ENCODE results near the gene RSU1.

The RSU1 gene

GRCh38 chr10:16737420-16737819 lies 79.8 kb downstream of the RSU1 start:
- TF ChIP-seq, protein P1, sequence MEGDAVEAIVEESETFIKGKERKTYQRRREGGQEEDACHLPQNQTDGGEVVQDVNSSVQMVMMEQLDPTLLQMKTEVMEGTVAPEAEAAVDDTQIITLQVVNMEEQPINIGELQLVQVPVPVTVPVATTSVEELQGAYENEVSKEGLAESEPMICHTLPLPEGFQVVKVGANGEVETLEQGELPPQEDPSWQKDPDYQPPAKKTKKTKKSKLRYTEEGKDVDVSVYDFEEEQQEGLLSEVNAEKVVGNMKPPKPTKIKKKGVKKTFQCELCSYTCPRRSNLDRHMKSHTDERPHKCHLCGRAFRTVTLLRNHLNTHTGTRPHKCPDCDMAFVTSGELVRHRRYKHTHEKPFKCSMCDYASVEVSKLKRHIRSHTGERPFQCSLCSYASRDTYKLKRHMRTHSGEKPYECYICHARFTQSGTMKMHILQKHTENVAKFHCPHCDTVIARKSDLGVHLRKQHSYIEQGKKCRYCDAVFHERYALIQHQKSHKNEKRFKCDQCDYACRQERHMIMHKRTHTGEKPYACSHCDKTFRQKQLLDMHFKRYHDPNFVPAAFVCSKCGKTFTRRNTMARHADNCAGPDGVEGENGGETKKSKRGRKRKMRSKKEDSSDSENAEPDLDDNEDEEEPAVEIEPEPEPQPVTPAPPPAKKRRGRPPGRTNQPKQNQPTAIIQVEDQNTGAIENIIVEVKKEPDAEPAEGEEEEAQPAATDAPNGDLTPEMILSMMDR (IDR thresholded peaks at IDR 0.05; ENCODE audit: control insufficient read depth, extremely low read depth, insufficient read depth) = no peak
- no peak for DNase-seq (ENCODE audit: low read depth)

GRCh38 chr10:16735671-16736070 lies 81.6 kb downstream of the RSU1 start:
- no peak overlapping the region for H3K4me3 ChIP-seq (ENCODE audit: low read depth, low read length)
- no peak for DNase-seq (ENCODE audit: low read depth)
- TF ChIP-seq, protein P1 (IDR thresholded peaks at IDR 0.05; ENCODE audit: control insufficient read depth, extremely low read depth, insufficient read depth) = no peak

More at GRCh38 chr10:16737420-16737819, 79.8 kb downstream of the RSU1 start:
- no peak overlapping the region for H3K4me3 ChIP-seq (ENCODE audit: low read depth, low read length)

GRCh38 chr10:16732376-16732775 lies 84.8 kb downstream of the RSU1 start:
- no peak for DNase-seq (ENCODE audit: low read depth)
- TF ChIP-seq, protein P1 (IDR thresholded peaks at IDR 0.05; ENCODE audit: control insufficient read depth, extremely low read depth, insufficient read depth) = no peak
- H3K4me3 ChIP-seq (ENCODE audit: low read depth, low read length) = no peak overlapping the region

DNA sequence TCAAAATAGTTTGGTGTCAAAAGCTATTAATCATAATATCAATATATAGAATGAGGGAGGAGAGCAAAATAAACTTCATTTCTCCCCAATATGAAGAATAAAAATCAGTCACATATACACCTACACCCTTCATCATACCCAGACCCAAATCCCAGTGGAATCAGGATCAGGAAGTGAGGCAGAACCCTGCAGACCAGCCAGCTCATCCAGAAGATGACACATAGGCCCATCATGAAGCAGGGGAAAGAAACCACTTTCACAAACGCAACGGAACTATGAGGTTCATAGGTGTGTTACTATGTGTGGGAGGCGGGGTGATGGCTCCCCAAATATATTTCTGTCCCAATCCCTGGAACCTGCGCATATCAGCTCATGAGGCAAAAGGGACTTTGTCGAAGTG lies 89.0 kb downstream of the RSU1 start:
- no peak for DNase-seq (ENCODE audit: low read depth)
- H3K4me3 ChIP-seq (ENCODE audit: low read depth, low read length) = no peak overlapping the region
- TF ChIP-seq, protein P1 (IDR thresholded peaks at IDR 0.05; ENCODE audit: control insufficient read depth, extremely low read depth, insufficient read depth) = no peak

DNA sequence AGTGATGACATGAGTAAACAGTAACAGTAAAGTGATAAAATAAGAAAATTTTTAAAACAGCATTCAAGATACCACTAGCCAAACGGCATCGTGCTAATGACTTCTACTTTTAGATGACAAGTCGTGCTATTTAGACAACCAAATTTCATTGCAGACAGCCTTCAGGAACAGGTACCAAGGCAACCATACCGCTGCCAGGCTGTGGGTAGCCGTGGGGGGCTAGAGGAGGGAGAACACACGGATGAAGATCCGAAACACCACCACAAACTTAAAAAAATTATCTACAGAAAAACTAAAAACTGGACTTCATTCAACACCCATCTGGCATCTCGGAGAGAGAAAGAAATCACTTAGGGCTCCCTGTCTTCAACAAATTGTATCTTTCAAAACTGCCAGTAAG lies 89.6 kb downstream of the RSU1 start:
- no peak for DNase-seq (ENCODE audit: low read depth)

DNA sequence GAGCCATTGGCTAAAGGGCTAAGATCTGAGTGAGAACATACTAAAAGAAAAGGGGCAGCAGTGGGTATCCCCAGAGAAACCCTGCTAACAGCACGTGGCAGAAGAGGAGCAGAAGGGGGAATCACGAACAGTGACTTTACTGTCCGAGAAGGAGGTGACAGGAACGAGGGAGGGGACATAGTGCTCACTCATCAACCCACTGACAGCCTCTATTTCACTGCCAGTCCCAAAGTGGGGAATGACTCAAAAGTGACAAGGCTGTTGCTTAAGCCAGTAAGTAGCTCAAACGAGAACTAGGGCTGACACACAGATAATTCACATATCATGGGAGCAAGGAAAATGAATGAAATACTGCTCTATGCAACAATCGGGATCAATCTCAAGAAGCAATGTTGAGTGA lies 92.7 kb downstream of the RSU1 start:
- TF ChIP-seq, protein P1 (IDR thresholded peaks at IDR 0.05; ENCODE audit: control insufficient read depth, extremely low read depth, insufficient read depth) = no peak
- H3K4me3 ChIP-seq (ENCODE audit: low read depth, low read length) = no peak overlapping the region
- no peak for DNase-seq (ENCODE audit: low read depth)

More for the DNA sequence above, 89.6 kb downstream of the RSU1 start:
- no peak overlapping the region for H3K4me3 ChIP-seq (ENCODE audit: low read depth, low read length)
- TF ChIP-seq, protein P1 (IDR thresholded peaks at IDR 0.05; ENCODE audit: control insufficient read depth, extremely low read depth, insufficient read depth) = no peak

DNA sequence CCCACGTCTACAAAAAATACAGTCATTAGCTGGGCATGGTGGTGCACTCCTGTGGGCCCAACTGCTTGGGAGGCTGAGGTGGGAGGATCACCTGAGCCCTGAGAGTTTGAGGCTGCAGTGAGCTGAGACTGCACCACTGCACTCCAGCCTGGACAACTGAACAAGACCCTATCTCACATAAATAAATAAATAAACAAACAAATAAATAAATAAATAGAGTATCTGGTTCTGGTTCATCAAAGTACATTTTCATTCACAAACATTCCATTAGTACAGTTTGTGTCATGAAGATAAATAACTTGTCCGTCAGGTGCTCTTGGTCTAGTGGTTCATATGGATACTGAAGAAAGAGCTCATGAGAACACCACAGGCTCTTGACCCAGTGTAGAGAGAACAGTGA lies 96.4 kb downstream of the RSU1 start:
- TF ChIP-seq, protein P1 (IDR thresholded peaks at IDR 0.05; ENCODE audit: control insufficient read depth, extremely low read depth, insufficient read depth) = no peak
- no peak overlapping the region for H3K4me3 ChIP-seq (ENCODE audit: low read depth, low read length)
- no peak for DNase-seq (ENCODE audit: low read depth)

Data from LNCaP clone FGC (cell line).